ENCODE measurements around the gene ADAMTSL1.
A peak's percentile ranks its signal among the peaks of the same experiment; 100 is the strongest.

The ADAMTSL1 gene

GRCh38 chr9:18473652-18474279, at the start of gene ADAMTSL1:
Gene ADAMTSL1, plus strand, starts transcription at chr9:18474153. Its CDS starts 80 bp downstream, at chr9:18474233.
- H3K27me3 ChIP-seq (ENCODE audit: insufficient read depth, low read length) = peaks cover 6% of the 10 kb centered on the region
- peak within 1 kb of the TSS; percentile 39 for H3K4me3 ChIP-seq (ENCODE audit: low read length)
- H2AFZ ChIP-seq (ENCODE audit: low read depth, low read length) = peak within 1 kb of the TSS; percentile 7
- H3K9me3 ChIP-seq (ENCODE audit: low read length) = peaks cover 3% of the 10 kb centered on the region
- H3K36me3 ChIP-seq (ENCODE audit: insufficient read depth, low read length) = no peaks in the 10 kb centered on the region
- peaks cover 34% of the 10 kb centered on the region for H3K4me1 ChIP-seq (ENCODE audit: insufficient read depth, low read length)

- H3K36me3 ChIP-seq (ENCODE audit: insufficient read depth, low read length) = no peaks in the 10 kb centered on the region
- H3K9me3 ChIP-seq (ENCODE audit: low read length) = no peaks in the 10 kb centered on the region
- H3K27me3 ChIP-seq (ENCODE audit: insufficient read depth, low read length) = no peaks in the 10 kb centered on the region
- H3K4me1 ChIP-seq (ENCODE audit: insufficient read depth, low read length) = no peaks in the 10 kb centered on the region
- no peak overlapping the region for H2AFZ ChIP-seq (ENCODE audit: low read depth, low read length)
- no peak overlapping the region for H3K4me3 ChIP-seq (ENCODE audit: low read length)
Observed at GRCh38 chr9:18427691-18428090, 46.3 kb upstream of the ADAMTSL1 start.

GRCh38 chr9:18428661-18429060, 45.3 kb upstream of the ADAMTSL1 start:
- Histone ChIP-seq H3K4me3 (ENCODE audit: low read length) (no peak overlapping the region), H3K4me1 (ENCODE audit: insufficient read depth, low read length) (no peaks in the 10 kb centered on the region), H2AFZ (ENCODE audit: low read depth, low read length) (no peak overlapping the region), H3K27me3 (ENCODE audit: insufficient read depth, low read length) (no peaks in the 10 kb centered on the region), H3K9me3 (ENCODE audit: low read length) (no peaks in the 10 kb centered on the region), H3K36me3 (ENCODE audit: insufficient read depth, low read length) (no peaks in the 10 kb centered on the region)

GRCh38 chr9:18429070-18429469, 44.9 kb upstream of the ADAMTSL1 start:
- no peaks in the 10 kb centered on the region for H3K9me3 ChIP-seq (ENCODE audit: low read length)
- H3K36me3 ChIP-seq (ENCODE audit: insufficient read depth, low read length) = no peaks in the 10 kb centered on the region
- H3K4me1 ChIP-seq (ENCODE audit: insufficient read depth, low read length) = no peaks in the 10 kb centered on the region
- H2AFZ ChIP-seq (ENCODE audit: low read depth, low read length) = no peak overlapping the region
- H3K27me3 ChIP-seq (ENCODE audit: insufficient read depth, low read length) = no peaks in the 10 kb centered on the region
- H3K4me3 ChIP-seq (ENCODE audit: low read length) = no peak overlapping the region

GRCh38 chr9:18433620-18434019, 40.3 kb upstream of the ADAMTSL1 start:
- Histone ChIP-seq H3K4me3 (ENCODE audit: low read length) (no peak overlapping the region), H2AFZ (ENCODE audit: low read depth, low read length) (no peak overlapping the region), H3K9me3 (ENCODE audit: low read length) (no peaks in the 10 kb centered on the region), H3K4me1 (ENCODE audit: insufficient read depth, low read length) (no peaks in the 10 kb centered on the region), H3K36me3 (ENCODE audit: insufficient read depth, low read length) (no peaks in the 10 kb centered on the region), H3K27me3 (ENCODE audit: insufficient read depth, low read length) (no peaks in the 10 kb centered on the region)

- H3K4me1 ChIP-seq (ENCODE audit: insufficient read depth, low read length) = peaks cover 12% of the 10 kb centered on the region
- no peaks in the 10 kb centered on the region for H3K36me3 ChIP-seq (ENCODE audit: insufficient read depth, low read length)
- H3K4me3 ChIP-seq (ENCODE audit: low read length) = no peak overlapping the region
- H3K9me3 ChIP-seq (ENCODE audit: low read length) = no peaks in the 10 kb centered on the region
- H2AFZ ChIP-seq (ENCODE audit: low read depth, low read length) = no peak overlapping the region
- no peaks in the 10 kb centered on the region for H3K27me3 ChIP-seq (ENCODE audit: insufficient read depth, low read length)
Observed at GRCh38 chr9:18437315-18438201, 36.4 kb upstream of the ADAMTSL1 start.

GRCh38 chr9:18438300-18438925, 35.5 kb upstream of the ADAMTSL1 start:
- H3K36me3 ChIP-seq (ENCODE audit: insufficient read depth, low read length) = no peaks in the 10 kb centered on the region
- H3K27me3 ChIP-seq (ENCODE audit: insufficient read depth, low read length) = no peaks in the 10 kb centered on the region
- no peak overlapping the region for H3K4me3 ChIP-seq (ENCODE audit: low read length)
- no peaks in the 10 kb centered on the region for H3K9me3 ChIP-seq (ENCODE audit: low read length)
- peaks cover 12% of the 10 kb centered on the region for H3K4me1 ChIP-seq (ENCODE audit: insufficient read depth, low read length)
- H2AFZ ChIP-seq (ENCODE audit: low read depth, low read length) = no peak overlapping the region

GRCh38 chr9:18438951-18439350, 35.0 kb upstream of the ADAMTSL1 start:
- Histone ChIP-seq H3K36me3 (ENCODE audit: insufficient read depth, low read length) (no peaks in the 10 kb centered on the region), H3K27me3 (ENCODE audit: insufficient read depth, low read length) (no peaks in the 10 kb centered on the region), H2AFZ (ENCODE audit: low read depth, low read length) (no peak overlapping the region), H3K4me3 (ENCODE audit: low read length) (no peak overlapping the region), H3K4me1 (ENCODE audit: insufficient read depth, low read length) (peaks cover 12% of the 10 kb centered on the region), H3K9me3 (ENCODE audit: low read length) (no peaks in the 10 kb centered on the region)

- Histone ChIP-seq H3K9me3 (ENCODE audit: low read length) (no peaks in the 10 kb centered on the region), H3K4me1 (ENCODE audit: insufficient read depth, low read length) (peaks cover 12% of the 10 kb centered on the region)
Observed at GRCh38 chr9:18441261-18441660, 32.7 kb upstream of the ADAMTSL1 start.

GRCh38 chr9:18442629-18443491, 31.1 kb upstream of the ADAMTSL1 start:
- Histone ChIP-seq H3K4me3 (ENCODE audit: low read length) (no peak overlapping the region), H3K27me3 (ENCODE audit: insufficient read depth, low read length) (no peaks in the 10 kb centered on the region), H3K36me3 (ENCODE audit: insufficient read depth, low read length) (no peaks in the 10 kb centered on the region), H3K4me1 (ENCODE audit: insufficient read depth, low read length) (peaks cover 17% of the 10 kb centered on the region), H3K9me3 (ENCODE audit: low read length) (no peaks in the 10 kb centered on the region), H2AFZ (ENCODE audit: low read depth, low read length) (no peak overlapping the region)

More at GRCh38 chr9:18441261-18441660, 32.7 kb upstream of the ADAMTSL1 start:
- Histone ChIP-seq H2AFZ (ENCODE audit: low read depth, low read length) (no peak overlapping the region), H3K27me3 (ENCODE audit: insufficient read depth, low read length) (no peaks in the 10 kb centered on the region), H3K4me3 (ENCODE audit: low read length) (no peak overlapping the region), H3K36me3 (ENCODE audit: insufficient read depth, low read length) (no peaks in the 10 kb centered on the region)

- H3K27me3 ChIP-seq (ENCODE audit: insufficient read depth, low read length) = no peaks in the 10 kb centered on the region
- H3K36me3 ChIP-seq (ENCODE audit: insufficient read depth, low read length) = no peaks in the 10 kb centered on the region
- H2AFZ ChIP-seq (ENCODE audit: low read depth, low read length) = no peak overlapping the region
- peaks cover 12% of the 10 kb centered on the region for H3K4me1 ChIP-seq (ENCODE audit: insufficient read depth, low read length)
- H3K4me3 ChIP-seq (ENCODE audit: low read length) = no peak overlapping the region
- no peaks in the 10 kb centered on the region for H3K9me3 ChIP-seq (ENCODE audit: low read length)
Observed at GRCh38 chr9:18447131-18447530, 26.8 kb upstream of the ADAMTSL1 start.

GRCh38 chr9:18447541-18447940, 26.4 kb upstream of the ADAMTSL1 start:
- Histone ChIP-seq H3K36me3 (ENCODE audit: insufficient read depth, low read length) (no peaks in the 10 kb centered on the region), H3K27me3 (ENCODE audit: insufficient read depth, low read length) (no peaks in the 10 kb centered on the region), H3K9me3 (ENCODE audit: low read length) (no peaks in the 10 kb centered on the region), H2AFZ (ENCODE audit: low read depth, low read length) (no peak overlapping the region), H3K4me1 (ENCODE audit: insufficient read depth, low read length) (peaks cover 8% of the 10 kb centered on the region), H3K4me3 (ENCODE audit: low read length) (no peak overlapping the region)

Data from neuron (in vitro differentiated cells).